DMS 273 (cell line): ENCODE data around the gene WDR93.
"Not testable (repeated sequence)": the region's sequence is repeated elsewhere in the genome, so short reads cannot be mapped to it uniquely, and the experiment has no call there.

Source experiments
- DNase-seq: peaks from one replicate; lab custom pipeline; 2025; ENCODE audit not compliant: unreplicated experiment; lab: John Stamatoyannopoulos, UW

The WDR93 gene

DNA sequence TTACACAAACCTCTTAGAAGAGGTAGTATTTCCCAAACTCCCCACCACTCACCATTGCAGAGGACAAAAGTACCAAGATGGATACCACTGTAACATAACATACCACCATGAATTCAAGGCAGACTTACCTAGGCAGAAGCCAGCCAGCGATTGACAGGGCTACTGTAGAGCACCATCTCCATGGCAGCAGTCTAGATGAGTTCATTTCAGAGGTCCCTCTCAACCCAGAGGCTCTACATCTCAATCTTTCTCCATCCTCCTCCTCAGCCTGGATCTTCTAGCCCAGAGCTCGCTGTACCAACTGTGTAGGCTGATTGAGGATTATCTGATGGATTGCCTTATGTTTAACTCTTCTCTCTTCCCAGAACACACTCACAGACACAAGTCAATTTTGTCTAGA is 9.5 kb upstream of the WDR93 start:
- no peak for DNase-seq

DNA sequence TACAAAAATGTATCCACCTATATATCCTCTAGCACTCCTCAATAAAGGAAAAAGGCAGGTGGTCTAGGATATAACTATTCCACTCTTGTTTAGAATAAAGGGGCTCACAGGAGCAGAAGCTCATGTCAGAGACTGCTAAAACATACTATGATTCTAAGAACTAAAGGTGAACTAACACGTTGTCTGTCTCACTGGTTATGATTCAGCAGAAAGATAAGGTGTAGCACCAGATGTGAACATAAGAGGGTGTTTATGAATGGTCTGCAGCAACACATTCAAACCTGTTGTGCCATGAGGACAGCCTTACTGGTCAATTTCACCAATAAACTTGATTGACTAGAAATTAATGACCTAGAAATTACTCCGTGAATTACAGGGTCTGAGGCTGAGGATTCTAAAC is 4.6 kb upstream of the WDR93 start:
- no peak for DNase-seq

DNA sequence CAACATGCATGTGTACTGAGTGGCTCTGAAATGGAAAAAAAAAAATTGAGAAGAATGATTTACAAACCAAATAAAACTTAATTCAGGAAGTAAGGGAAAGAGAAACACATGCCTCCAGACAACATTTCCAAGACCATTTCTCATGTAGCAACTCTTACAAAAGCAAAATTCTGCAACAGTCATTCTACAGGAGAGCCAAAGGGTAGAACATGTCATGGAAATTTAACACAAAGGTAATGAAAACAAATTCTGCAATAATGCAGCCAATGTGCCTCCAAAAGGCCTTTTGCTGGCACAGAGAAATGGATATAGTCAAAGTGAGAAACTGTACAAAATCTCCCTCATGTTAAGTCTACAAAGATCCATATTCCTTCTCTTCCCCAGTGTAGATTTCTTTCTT is 4.1 kb upstream of the WDR93 start:
- no peak for DNase-seq

DNA sequence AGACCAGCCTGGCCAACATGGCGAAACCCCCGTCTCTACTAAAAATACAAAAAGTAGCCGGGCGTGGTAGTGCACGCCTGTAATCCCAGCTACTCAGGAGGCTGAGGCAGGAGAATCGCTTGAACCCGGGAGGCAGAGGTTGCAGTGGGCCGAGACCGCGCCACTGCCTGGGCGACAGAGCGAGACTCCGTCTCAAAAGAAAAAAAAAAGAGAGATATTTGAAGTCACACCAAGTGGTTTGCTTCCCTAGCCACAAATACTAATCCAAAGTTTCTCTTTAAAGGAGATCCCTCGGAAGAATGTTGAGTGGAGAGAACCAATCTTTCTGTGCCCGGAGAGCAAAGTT is 708 bp upstream of the WDR93 start:
- not testable (repeated sequence) for DNase-seq

DNA sequence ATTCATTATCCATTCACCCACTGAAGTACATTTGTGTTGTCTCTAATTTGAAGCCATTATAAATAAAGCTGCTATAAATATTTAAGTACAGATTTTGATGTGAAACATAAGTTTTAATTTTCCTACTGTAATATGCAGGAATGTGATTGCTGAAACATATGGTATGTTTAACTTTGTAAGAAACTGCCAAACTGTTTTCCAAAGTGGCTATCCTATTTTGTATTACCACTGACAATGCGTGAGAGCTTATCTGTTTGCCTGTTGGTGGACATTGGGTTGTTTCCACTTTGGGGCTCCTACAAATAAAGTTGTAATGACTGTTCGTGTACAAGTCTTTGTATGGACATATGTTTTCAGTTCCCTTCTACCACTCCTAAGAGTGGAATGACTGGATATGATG is 2.5 kb downstream of the WDR93 start:
- DNase-seq: no peak

DNA sequence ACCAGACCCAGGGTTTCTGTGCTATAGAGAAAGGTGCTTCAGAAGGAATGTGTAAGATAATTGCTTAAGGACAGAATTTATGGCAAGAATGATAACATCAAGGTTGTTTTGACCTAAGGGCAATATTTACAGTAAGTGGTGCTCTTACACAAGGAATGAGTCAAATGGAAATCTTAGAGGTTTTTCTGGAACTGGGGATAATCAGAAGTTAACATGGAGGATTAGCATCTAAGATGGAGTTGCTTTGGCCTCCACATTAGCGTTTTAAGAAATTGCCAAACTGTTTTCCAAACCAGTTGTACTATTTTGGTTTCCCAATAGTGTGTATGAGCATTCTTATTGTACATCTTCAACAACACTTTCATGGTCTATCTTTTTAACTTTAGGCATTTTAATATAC is 3.1 kb downstream of the WDR93 start:
- no peak for DNase-seq

DNA sequence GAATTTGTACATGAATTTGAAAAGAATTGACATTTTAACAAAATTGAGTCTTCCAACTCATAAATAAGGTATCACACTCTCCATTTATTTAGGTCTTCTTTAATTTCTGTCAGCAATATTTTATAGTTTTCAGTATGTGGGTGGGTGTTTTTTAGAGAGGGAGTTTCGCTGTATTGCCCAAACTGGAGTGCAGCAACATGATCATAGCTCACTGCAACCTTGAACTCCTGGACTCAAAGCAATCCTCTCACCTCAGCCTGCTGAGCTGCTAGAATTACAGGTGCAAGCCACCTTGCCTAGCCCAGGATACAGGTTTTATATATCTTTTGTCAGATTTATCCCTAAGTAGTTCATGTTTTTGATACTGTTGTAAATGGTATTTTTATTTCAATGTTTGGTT is 4.6 kb downstream of the WDR93 start:
- DNase-seq: no peak

DNA sequence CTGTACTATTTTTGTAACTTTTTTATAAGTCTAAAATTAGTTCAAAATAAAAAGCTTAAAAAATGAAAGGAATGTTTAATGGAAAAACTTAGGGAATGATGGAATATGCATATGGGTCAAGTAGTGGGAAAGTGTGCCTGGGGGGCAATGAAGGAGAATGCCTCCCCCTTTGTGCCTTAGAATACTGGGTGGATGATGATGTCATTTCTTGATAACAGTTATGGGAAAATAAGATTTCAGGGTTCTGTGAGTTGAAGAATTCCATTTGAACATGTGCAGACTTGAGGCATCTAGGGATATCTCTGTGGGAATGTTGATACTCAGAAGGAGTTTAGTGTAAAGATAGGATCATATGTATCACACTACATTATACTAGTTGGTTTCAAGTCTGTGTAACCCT is 13.8 kb downstream of the WDR93 start:
- no peak for DNase-seq

DNA sequence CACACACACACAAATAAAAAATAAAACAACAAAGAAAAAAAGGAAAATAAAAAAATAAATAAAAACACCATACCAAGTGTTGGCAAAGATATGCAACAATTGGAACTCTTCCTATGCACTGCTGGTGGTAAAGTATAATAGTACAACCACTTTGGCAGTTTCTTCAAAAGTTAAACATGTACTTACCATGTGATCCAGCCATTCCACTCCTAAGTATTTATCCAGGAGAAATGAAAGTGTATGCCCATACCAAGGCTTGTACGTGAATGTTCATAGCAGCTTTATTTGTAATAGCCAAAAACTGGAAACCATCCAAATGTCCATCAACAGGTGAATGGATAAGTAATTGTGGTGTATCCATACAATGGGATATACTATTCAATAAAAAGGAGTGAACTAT is 17.0 kb downstream of the WDR93 start:
- DNase-seq: no peak

DNA sequence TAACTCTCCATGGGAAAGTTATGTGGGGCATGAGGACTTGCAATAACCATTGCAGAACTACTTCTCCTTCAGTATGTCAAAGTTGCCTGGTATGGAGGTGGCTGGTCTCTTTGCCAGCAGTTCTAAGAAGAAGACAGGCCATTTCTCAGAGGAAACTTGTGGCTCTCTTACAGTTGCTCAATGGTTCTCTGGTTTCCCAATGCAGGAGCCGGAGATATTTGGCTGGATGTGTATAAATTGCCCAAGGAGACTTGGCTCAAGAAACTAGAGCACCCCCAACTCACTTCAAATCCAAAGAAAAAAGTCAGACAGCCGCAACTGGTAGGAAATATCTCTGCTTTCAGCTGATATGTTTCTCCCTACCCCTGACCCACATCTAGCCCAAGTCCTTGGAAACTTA is 24.2 kb downstream of the WDR93 start:
- DNase-seq: no peak

DNA sequence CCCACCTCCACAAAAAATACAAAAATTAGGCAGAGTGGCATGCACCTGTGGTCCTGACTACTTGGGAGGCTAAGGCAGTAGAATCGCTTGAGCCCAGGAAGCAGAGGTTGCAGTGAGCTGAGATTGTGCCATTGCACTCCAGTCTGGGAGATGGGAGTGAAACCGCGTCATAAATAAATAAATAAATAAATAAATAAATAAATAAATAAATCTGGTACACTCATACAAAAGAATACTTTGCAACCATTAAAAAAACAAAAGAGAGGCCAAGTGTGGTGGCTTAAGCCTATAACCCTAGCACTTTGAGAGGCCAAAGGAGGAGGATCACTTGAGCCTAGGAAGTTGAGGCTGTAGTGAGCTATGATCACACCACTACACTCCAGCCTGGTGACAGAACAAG is 32.4 kb downstream of the WDR93 start:
- DNase-seq: no peak

DNA sequence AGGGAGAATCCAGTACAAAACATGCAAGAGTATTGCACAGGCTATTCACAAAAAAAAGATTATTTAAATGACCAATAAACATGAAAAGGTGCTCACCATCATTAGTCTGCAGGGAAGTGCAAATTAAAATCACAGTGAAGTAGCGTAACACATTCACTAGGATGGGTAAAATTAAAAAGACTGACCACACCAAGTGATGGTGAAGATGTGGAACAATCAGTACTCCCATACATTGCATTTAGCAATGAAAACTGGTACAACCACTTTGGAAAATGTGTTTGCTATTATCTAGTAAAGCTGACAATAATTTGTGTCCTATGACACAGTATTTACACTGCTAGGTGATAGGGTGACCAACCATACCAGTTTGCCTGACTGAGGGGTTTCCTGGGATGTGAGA is 34.0 kb downstream of the WDR93 start:
- DNase-seq: no peak

DNA sequence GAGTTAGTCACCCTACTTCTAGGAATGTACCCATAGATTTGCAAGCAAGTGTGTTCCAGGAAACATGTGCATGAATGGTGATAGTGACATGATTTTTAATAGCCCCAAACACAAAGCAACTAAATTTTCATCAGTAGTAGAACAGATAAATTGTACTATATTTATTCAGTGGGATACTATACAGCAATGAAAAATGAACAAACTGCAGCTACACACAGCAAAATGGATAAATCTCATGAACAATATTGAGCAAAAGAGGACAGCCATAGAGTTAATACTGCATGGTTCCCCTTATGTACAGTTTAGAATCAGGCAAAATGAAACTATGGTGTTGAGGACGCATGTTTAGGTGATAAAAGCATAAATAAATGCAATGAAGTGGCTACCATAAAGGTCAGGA is 34.5 kb downstream of the WDR93 start:
- DNase-seq: no peak

DNA sequence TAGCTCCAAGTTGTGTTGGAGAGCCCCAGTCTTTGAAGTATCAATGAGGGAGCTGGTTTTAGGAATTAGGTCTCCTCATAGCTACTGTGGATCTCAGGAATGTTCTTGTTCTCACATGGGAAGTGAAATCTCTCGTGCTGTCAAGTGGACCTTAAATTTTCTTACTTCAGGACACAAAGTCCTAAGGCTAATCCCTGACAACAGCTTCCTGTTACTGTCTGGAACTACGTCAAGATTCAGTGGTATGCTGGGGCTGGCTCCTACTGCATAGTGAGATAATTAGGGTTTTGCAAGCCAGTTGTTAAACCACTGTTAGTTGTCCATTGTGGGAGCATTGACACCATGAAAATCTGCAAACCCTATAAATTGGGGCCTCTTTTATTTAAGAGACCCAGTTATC is 37.6 kb downstream of the WDR93 start:
- DNase-seq: no peak

DNA sequence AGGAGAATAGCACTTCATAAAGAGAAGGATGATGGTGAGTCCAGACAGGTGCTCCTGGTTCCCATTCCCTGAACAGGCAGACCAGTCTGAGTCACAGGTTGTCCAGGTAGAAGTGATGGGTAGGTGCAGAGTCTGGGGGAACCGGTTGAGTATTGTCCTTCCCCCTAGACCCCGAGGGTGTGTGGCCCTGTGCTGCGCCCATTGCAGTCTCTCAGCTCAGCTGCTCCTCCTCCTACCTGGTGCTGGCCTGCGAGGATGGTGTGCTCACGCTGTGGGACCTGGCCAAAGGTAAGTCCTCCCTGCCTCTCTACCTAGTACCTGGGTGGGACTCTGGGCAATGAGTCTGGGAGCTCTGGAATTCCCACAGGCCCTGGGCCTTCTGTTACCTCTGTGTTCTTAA is 40.7 kb downstream of the WDR93 start:
- no peak for DNase-seq

DNA sequence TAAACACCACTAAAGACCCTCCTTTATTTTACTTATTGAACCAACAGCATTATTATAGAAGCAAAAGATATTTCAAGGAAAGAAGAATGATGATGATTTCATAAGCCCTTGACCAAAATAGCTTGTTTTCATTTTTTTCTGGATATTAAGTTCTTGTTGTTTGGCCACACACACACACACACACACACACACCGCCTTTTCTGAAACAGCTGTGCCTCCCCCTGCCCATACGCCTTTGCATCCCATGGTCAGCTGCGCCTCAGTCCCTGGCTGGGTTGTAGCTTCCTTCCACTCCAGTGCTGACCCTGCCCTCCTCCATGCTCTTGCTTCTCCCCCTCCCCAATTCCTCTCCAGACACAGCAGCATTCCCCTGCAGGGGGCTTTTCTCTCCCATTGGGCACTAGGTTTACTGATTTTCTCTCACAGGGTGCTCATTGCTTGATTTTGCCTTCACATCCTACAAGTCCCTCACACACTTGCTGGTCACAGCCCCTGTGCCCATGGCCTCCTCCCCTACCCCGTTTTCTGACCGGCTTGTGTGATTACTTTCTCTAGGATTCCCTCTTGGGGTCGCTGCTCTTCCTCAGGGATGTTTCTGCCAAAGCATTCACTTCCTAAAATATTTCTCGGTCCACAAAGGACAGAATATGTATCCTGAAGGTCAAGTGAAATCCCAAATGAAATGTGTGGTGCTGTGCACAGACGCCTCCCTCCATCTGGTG is 42.0 kb downstream of the WDR93 start:
- DNase-seq: no peak

DNA sequence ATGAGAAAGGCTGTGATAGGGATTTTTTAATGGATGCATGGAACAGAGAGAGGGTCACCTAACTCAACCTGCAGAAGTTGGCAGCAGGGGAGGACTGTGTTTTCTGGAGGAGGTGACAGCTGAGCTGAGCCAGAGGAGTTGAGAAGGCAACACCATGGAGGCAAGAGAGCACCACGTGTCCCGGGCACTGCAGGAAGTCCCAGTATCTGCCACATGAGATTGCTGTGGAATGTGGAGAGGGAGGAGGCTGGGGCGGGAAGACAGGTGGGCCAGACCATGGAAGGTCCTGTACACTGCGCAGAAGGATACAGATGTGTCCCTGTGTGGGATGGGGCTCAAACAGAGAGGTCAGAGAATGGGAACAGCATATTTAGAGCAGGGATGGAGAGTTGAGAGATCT is 45.2 kb downstream of the WDR93 start:
- DNase-seq: no peak

DNA sequence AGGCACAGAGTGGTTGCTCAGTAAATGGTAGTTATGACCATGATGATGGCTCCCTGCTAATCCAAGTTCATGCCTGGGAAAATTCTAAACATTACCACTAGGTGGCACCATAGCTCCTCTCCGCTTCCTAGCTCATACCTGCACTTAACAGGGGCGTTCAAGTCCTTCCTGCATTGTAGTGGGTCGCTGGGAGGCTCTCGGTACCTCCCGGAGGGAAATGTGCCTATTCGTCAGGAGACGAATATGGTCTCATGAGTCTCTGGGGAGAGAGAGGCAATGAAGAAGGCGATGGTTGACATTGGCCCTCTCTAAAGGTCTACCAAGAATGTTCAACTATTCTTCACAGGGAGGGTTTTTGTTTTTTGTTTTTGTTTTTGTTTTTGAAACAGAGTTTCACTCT is 49.5 kb downstream of the WDR93 start:
- DNase-seq: peak; percentile 78

DNA sequence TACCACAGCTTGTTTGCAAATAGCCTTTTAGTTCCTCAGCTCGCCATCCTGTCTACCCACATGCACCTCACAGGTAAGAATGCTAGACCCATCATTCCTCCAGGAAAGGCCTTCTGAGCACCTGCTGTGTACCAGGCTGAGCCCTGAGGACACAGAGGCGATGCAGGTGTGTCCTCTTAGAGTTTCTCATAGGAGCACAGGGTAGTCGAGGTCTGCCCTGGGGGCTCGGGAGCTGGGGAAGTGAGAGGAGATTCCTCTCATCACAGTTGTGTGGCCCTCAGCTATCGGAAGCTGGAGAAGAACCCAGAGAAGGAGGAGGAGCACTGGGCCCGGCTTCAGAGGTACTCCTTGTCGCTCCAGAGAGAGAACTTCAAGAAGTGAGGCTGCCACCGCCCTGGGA is 52.4 kb downstream of the WDR93 start:
- DNase-seq: no peak

DNA sequence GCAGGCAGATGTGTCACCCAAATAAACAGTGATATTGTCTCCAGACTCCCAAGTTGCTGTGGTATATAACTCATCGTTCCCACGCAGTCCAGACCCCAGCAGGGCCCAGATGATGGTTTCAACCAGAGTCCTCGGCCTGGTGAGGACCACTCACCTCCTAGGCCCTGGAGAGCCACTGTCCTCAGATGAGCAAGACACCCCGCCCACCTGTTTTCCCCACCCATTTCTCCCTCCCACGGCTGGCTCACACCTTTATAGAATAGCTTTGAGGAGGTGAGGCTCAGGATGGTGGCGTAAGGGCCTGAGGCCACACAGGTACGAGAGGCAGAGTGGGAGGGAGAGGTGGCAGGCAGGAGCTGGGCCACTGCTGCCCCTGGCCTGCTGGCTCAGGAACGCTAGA is 53.0 kb downstream of the WDR93 start:
- no peak for DNase-seq

DNA sequence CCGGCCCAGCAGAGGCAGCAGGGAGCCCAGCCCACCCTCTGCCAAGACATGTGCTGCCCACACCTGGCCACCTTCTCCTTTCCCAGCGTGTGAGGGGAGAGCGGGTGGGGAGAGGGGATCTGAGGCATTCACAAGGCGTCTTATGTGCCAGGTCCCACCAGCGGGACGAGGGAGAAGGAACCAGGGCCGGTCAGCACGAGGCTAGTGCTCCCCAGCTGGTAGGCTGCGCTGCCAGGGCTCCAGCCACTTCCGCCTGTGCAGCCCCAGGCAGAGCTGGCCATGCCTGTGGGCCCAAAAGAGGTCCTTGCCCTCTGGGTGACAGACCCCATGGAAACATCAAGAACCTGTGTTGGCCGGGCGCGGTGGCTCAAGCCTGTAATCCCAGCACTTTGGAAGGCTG is 54.5 kb downstream of the WDR93 start:
- DNase-seq: no peak

DNA sequence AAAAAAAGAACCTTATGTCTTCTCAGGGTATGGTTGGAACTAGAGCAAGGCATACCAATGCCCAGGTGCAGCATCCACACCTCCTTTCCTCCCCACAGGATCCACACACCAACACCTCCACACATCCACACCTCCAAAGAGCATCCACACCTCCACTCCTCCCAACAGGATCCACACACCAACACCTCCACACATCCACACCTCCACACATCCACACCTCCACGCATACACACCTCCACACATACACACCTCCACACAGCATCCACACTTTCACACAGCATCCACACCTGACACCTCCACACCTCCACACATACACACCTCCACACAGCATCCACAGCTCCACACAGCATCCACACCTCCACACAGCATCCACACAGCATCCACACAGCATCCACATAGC is 55.2 kb downstream of the WDR93 start:
- DNase-seq: no peak

DNA sequence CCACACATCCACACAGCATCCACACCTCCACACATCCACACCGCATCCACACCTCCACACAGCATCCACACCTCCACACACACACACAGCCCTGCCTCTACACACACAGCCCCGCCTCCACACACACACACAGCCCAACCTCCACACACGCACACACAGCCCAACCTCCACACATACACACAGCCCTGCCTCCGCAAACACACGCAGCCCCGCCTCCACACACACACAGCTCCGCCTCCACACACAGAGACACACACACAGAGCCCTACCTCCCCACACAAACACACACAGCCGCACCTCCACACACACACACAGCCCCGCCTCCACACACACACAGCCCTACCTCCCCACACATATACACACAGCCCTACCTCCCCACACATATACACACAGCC is 55.8 kb downstream of the WDR93 start:
- no peak for DNase-seq
